GM20000 (cell line): ENCODE results near the gene RYK.
"Not testable (repeated sequence)": the region's sequence is repeated elsewhere in the genome, so short reads cannot be mapped to it uniquely, and the experiment has no call there.

Experiments
- DNase-seq: peaks from one replicate; pipeline ENCODE4 v3.0.0; 2012; ENCODE audit warnings: low spot score
- CTCF ChIP-seq: IDR thresholded peaks from 2 replicates; pipeline ENCODE4 v1.5.1; 2012; ENCODE audit warnings: mild to moderate bottlenecking, control low read depth; ENCODE audit errors: extremely low read depth, missing control alignments

Gene RYK

GRCh38 chr3:134276086-134276485, 25.4 kb upstream of the RYK start:
- no peak for TF ChIP-seq CTCF
- DNase-seq: no peak

- DNase-seq: not testable (repeated sequence)
These were observed 24.5 kb upstream of the RYK start for GRCh38 chr3:134275110-134275509.

- DNase-seq: no peak
- TF ChIP-seq CTCF: no peak
These were observed 23.9 kb upstream of the RYK start for GRCh38 chr3:134274571-134274970.

GRCh38 chr3:134267996-134268395, 17.3 kb upstream of the RYK start:
- DNase-seq: no peak
- no peak for TF ChIP-seq CTCF

- no peak for DNase-seq
- no peak for TF ChIP-seq CTCF
These were observed 10.3 kb upstream of the RYK start for GRCh38 chr3:134260987-134261386.

GRCh38 chr3:134258761-134259347, 8.2 kb upstream of the RYK start:
- TF ChIP-seq CTCF: no peak
- DNase-seq: no peak

GRCh38 chr3:134255404-134255803, 4.7 kb upstream of the RYK start:
- DNase-seq: no peak
- TF ChIP-seq CTCF: no peak

- no peak for TF ChIP-seq CTCF
These were observed 3.0 kb upstream of the RYK start for GRCh38 chr3:134253475-134254226.

More at GRCh38 chr3:134253475-134254226, 3.0 kb upstream of the RYK start:
- no peak for DNase-seq
